WERI-Rb-1 (cell line): Measurements from ENCODE around the gene TMEM212.

Source experiments
- DNase-seq: peaks from one replicate; pipeline ENCODE4 v3.0.0-alpha.2; 2020
- H3K27ac ChIP-seq: fragments of 250-450 bp; sonication (Bioruptor Pico); 2 replicates; pipeline ENCODE4 v1.5.1; 2020; ENCODE audit warnings: mild to moderate bottlenecking, moderate library complexity
- H3K27me3 ChIP-seq: fragments of 250-450 bp; sonication (Bioruptor Pico); 2 replicates; pipeline ENCODE4 v1.5.1; 2021; ENCODE audit warnings: mild to moderate bottlenecking, low read depth, moderate library complexity; ENCODE audit not compliant: insufficient read depth, severe bottlenecking
- H3K36me3 ChIP-seq: fragments of 250-450 bp; sonication (Bioruptor Pico); 2 replicates; pipeline ENCODE4 v1.5.1; 2020; ENCODE audit warnings: mild to moderate bottlenecking, moderate library complexity
- H3K4me3 ChIP-seq: 2 replicates; pipeline ENCODE4 v1.5.1; 2011; ENCODE audit warnings: low read depth, mild to moderate bottlenecking, control low read depth, low read length
- H3K9me3 ChIP-seq: fragments of 250-450 bp; sonication (Bioruptor Pico); 2 replicates; pipeline ENCODE4 v1.5.1; 2021; ENCODE audit warnings: mild to moderate bottlenecking, moderate library complexity; ENCODE audit not compliant: severe bottlenecking
- TF ChIP-seq, protein P1 (sequence below): IDR thresholded peaks from 2 replicates; pipeline ENCODE4 v1.5.1; 2011; ENCODE audit warnings: low read depth, mild to moderate bottlenecking, control low read depth, inconsistent platforms, low read length

Gene TMEM212

GRCh38 chr3:171837698-171838097, 5.5 kb upstream of the TMEM212 start:
- no peaks in the 10 kb centered on the region for H3K36me3 ChIP-seq
- no peak overlapping the region for H3K4me3 ChIP-seq
- H3K27me3 ChIP-seq: no peaks in the 10 kb centered on the region
- no peak for DNase-seq
- TF ChIP-seq, protein P1, sequence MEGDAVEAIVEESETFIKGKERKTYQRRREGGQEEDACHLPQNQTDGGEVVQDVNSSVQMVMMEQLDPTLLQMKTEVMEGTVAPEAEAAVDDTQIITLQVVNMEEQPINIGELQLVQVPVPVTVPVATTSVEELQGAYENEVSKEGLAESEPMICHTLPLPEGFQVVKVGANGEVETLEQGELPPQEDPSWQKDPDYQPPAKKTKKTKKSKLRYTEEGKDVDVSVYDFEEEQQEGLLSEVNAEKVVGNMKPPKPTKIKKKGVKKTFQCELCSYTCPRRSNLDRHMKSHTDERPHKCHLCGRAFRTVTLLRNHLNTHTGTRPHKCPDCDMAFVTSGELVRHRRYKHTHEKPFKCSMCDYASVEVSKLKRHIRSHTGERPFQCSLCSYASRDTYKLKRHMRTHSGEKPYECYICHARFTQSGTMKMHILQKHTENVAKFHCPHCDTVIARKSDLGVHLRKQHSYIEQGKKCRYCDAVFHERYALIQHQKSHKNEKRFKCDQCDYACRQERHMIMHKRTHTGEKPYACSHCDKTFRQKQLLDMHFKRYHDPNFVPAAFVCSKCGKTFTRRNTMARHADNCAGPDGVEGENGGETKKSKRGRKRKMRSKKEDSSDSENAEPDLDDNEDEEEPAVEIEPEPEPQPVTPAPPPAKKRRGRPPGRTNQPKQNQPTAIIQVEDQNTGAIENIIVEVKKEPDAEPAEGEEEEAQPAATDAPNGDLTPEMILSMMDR: no peak
- H3K27ac ChIP-seq: no peak overlapping the region
- no peaks in the 10 kb centered on the region for H3K9me3 ChIP-seq

GRCh38 chr3:171838218-171838720, 4.9 kb upstream of the TMEM212 start:
- no peak for DNase-seq
- H3K27me3 ChIP-seq: no peaks in the 10 kb centered on the region
- no peaks in the 10 kb centered on the region for H3K9me3 ChIP-seq
- TF ChIP-seq, protein P1: no peak
- H3K4me3 ChIP-seq: no peak overlapping the region
- H3K36me3 ChIP-seq: no peaks in the 10 kb centered on the region
- H3K27ac ChIP-seq: no peak overlapping the region

DNA sequence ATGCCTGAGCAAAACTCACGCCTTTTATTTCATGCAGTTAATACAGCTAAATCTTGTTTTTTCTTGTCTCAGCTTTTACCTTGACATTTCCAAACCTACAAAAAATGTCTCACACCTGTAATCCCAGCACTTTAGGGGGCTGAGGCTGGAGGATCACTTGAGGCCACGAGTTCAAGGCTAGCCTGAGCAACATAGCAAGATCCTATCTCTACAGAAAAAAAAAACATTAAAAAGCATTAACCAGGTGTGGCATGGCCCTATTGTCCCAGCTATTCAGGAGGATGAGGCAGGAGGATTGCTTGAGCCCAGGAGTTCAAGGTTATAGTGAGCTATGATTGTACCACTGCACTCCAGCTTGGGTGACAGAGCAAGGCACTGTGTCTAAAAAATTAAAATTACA, 3.9 kb upstream of the TMEM212 start:
- H3K27ac ChIP-seq: no peak overlapping the region
- TF ChIP-seq, protein P1: no peak
- no peaks in the 10 kb centered on the region for H3K36me3 ChIP-seq
- no peak overlapping the region for H3K4me3 ChIP-seq
- no peak for DNase-seq
- no peaks in the 10 kb centered on the region for H3K9me3 ChIP-seq
- H3K27me3 ChIP-seq: no peaks in the 10 kb centered on the region

DNA sequence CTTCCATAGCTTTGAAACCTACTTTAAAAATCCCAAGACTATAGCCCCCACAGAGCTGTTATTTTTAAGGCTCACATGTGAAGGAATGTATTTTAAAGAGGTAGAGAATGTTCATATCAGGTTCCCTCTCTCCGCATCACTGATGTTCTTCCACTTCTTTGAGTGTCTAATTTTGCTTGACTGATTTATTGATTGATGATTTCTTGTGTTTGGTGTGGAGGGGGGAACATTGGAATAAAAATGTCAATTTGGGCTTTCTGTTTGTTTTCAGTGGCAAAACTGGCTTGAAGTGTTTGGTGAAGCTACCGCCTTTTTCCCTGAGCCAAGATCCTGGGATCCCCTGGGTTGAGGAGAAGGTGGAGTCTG, 2.7 kb upstream of the TMEM212 start:
- DNase-seq: no peak
- Histone ChIP-seq H3K4me3 (no peak overlapping the region), H3K27me3 (no peaks in the 10 kb centered on the region), H3K27ac (no peak overlapping the region), H3K9me3 (no peaks in the 10 kb centered on the region), H3K36me3 (no peaks in the 10 kb centered on the region)
- TF ChIP-seq, protein P1: no peak

DNA sequence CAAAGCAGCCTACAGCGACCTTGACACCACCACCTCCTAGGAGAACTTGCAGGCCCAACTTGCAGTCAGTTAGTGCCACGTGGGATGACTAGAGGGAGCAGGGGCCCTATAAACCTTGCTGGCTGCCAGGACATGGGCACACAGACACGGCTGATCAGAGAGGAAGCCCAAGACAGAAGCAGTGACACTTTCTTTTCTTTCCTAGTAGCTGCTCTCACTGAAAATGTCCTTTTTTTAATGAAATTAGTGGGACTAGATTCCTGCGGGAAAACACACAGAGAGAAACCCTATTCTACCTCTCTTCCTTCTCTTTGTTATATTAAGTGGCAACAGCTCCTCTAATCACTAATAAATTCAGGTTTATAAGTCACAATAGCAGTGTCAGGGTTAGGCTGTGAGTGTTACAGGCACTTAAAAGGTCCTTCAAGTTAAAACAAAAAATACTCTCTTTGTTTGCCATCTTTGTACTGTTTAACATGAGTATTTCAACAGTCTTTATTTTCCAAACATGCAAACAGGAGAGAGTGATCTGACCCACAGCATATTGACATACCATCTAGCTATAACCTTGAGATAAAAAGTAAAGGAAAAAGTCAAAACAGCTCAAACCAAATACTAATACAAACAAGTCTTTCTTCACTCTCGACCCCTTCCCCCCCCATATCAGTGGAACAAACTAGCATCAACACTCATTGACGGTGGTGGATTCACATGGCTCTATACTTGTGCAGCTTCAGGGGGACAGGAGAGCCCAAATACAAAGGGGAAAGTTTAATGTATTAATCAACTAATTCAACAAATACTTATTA, 2.1 kb upstream of the TMEM212 start:
- Histone ChIP-seq H3K9me3 (no peaks in the 10 kb centered on the region), H3K27ac (no peak overlapping the region), H3K27me3 (no peaks in the 10 kb centered on the region), H3K4me3 (no peak overlapping the region), H3K36me3 (no peaks in the 10 kb centered on the region)
- no peak for DNase-seq
- TF ChIP-seq, protein P1: no peak

DNA sequence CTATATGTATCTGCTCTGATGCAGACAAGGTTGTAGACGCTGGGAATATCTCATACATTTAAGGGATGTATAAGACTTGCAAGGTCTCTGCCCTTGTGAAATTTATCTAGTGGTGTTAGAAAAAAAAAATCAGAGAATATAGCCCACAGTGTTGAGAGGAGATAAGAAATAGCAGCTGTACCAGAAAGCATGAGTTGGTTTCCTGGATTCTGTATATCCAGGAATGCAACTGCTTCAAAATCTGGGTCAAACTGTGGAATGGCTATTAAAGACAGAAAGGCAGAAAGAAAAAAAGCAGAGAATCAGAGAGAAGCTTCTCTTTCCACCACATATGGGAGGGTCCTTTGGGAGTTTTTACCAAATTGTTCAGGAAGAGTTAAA, 1.5 kb upstream of the TMEM212 start:
- H3K27me3 ChIP-seq: no peaks in the 10 kb centered on the region
- H3K36me3 ChIP-seq: no peaks in the 10 kb centered on the region
- TF ChIP-seq, protein P1: no peak
- H3K27ac ChIP-seq: no peak overlapping the region
- no peak for DNase-seq
- no peaks in the 10 kb centered on the region for H3K9me3 ChIP-seq
- no peak overlapping the region for H3K4me3 ChIP-seq
